ENCODE measurements around the gene CYP2U1. TPM values are rescaled to one million over a fixed set of nuclear protein-coding genes. Genes with fewer than 3 reads are reported as not detected.
"Not testable (repeated sequence)": the region's sequence is repeated elsewhere in the genome, so short reads cannot be mapped to it uniquely, and the experiment has no call there.

Gene CYP2U1
- total and polyA plus RNA-seq, 7 donors = 0.69 to 16.1 (median 11.9) TPM

GRCh38 chr4:107900067-107900466 is 31.3 kb upstream of the CYP2U1 start:
- Histone ChIP-seq H3K4me3 (no peak overlapping the region), H3K4me1 (peaks cover 0 to 78% (median 59%) of the 10 kb centered on the region in 4 donors), H3K36me3 (no peaks in the 10 kb centered on the region), H3K9me3 (no peaks in the 10 kb centered on the region), H3K27ac (peak overlapping the region; percentile 63 to 83 (median 74)), H3K27me3 (no peaks in the 10 kb centered on the region)
- intact Hi-C loops (cut with DNase I) = loop anchor here (2.0 to 5.0 kb wide), 2 partner anchors 43 to 75 kb away; partner anchors contain the start of gene SGMS2
- TF ChIP-seq POLR2AphosphoS5 (IDR thresholded peaks at IDR 0.05) (no peak), CTCF (IDR thresholded peaks at IDR 0.05) (peak in 1 of 4 experiments; percentile 9)
- no peak for DNase-seq
- WGBS, 2 donors = 88 to 92% methylated on average over 4 of the region's 4 CpGs

- H3K27me3 ChIP-seq = no peaks in the 10 kb centered on the region
- H3K27ac ChIP-seq = peak overlapping the region; percentile 63 to 83 (median 74)
- H3K9me3 ChIP-seq = no peaks in the 10 kb centered on the region
- intact Hi-C loops (cut with DNase I) = loop anchor here (2.0 to 5.0 kb wide), 2 partner anchors 43 to 76 kb away; partner anchors contain the start of gene SGMS2
- no peaks in the 10 kb centered on the region for H3K36me3 ChIP-seq
- peaks cover 0 to 73% (median 56%) of the 10 kb centered on the region in 4 donors for H3K4me1 ChIP-seq
- no peak for DNase-seq
- 88 to 95% methylated on average over 3 of the region's 3 CpGs for WGBS, 2 donors
- no peak for TF ChIP-seq CTCF (IDR thresholded peaks at IDR 0.05)
- TF ChIP-seq POLR2AphosphoS5 (IDR thresholded peaks at IDR 0.05) = peak; percentile 34 to 78 (median 58)
- TF ChIP-seq EP300 (IDR thresholded peaks at IDR 0.05) = peak; percentile 21 to 53 (median 29)
- no peak overlapping the region for H3K4me3 ChIP-seq
These were observed 30.8 kb upstream of the CYP2U1 start for GRCh38 chr4:107900508-107900907.

DNA sequence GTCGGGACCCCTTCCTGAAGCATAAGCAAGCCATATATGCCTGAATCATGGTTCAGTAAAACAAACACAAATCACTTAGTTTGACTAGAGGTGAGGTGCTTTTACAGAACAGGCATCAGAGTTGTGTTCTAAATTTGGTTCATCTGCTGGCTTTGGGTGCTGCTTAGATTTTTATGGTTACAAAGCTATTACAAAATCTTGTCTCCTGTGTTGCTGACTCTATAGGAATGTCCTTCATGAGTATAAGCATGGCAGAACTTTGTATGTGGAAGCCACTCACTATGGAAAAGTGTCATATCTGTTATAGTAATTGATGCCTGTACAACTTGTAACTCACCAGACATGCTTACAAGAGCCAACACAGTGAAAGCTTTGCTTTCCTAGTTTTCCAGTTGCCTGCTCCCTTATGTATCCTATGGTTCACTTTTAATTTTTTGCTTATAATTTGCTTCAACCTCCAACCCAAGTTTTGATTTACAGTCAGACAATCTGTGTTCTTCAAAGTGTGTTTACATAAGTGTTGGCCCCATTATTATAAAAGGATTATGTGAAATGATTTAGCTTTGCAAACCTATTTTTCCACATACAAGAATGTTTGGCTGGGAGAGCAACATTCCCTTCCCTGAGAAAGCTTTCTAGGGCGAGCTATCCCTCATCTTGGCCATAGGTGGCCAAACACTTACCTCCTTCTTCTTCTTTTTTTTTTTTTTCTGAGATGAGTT is 30.0 kb upstream of the CYP2U1 start:
- DNase-seq = no peak
- Histone ChIP-seq H3K4me1 (peaks cover 0 to 65% (median 49%) of the 10 kb centered on the region in 4 donors), H3K9me3 (no peaks in the 10 kb centered on the region), H3K27ac (peak overlapping the region; percentile 63 to 83 (median 74)), H3K27me3 (no peaks in the 10 kb centered on the region), H3K36me3 (no peaks in the 10 kb centered on the region), H3K4me3 (no peak overlapping the region)
- intact Hi-C loops (cut with DNase I) = loop anchor here (1.0 to 5.0 kb wide), 3 partner anchors 44 to 96 kb away; partner anchors contain the start of gene SGMS2
- TF ChIP-seq POLR2A (IDR thresholded peaks at IDR 0.05) = no peak
- TF ChIP-seq CTCF (IDR thresholded peaks at IDR 0.05) = peak in 2 of 4 experiments; percentile 14 to 28
- peak in 1 of 4 donors; percentile 36 for TF ChIP-seq EP300 (IDR thresholded peaks at IDR 0.05)
- peak in 3 of 4 donors; percentile 30 to 75 (median 73) for TF ChIP-seq POLR2AphosphoS5 (IDR thresholded peaks at IDR 0.05)
- WGBS, 2 donors = 83 to 94% methylated on average over 2 of the region's 2 CpGs

- Histone ChIP-seq H3K27ac (peak overlapping the region; percentile 63 to 83 (median 74)), H3K9me3 (no peaks in the 10 kb centered on the region), H3K4me1 (peaks cover 0 to 52% (median 44%) of the 10 kb centered on the region in 4 donors), H3K4me3 (no peak overlapping the region), H3K36me3 (no peaks in the 10 kb centered on the region), H3K27me3 (no peaks in the 10 kb centered on the region)
- intact Hi-C loops (cut with DNase I) = loop anchor here (5.0 kb wide), 1 partner anchor 45 kb away; no protein-coding TSS in a partner anchor
- 84 to 88% methylated on average over 2 of the region's 2 CpGs for WGBS, 2 donors
- DNase-seq = no peak
- no peak for TF ChIP-seq POLR2A (IDR thresholded peaks at IDR 0.05)
- TF ChIP-seq EP300 (IDR thresholded peaks at IDR 0.05) = no peak
- TF ChIP-seq POLR2AphosphoS5 (IDR thresholded peaks at IDR 0.05) = no peak
- TF ChIP-seq CTCF (IDR thresholded peaks at IDR 0.05) = no peak
These were observed 28.6 kb upstream of the CYP2U1 start for GRCh38 chr4:107902715-107903114.

DNA sequence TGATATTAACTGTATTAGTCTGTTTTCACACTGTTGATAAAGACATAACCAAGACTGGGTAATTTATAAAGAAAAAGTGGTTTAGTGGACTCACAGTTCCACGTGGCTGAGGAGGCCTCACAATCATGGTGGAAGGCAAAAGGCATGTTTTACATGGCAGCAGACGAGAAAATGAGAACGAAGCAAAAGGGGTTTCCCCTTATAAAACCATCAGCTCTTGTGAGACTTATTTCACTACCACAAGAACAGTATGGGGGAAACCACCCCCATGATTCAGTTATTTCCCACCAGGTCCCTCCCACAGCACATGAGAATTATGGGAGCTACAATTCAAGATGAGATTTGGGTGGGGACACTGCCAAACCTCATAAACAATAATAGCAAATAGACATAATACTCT is 26.3 kb upstream of the CYP2U1 start:
- H3K27me3 ChIP-seq; H3K27ac ChIP-seq; H3K9me3 ChIP-seq; H3K4me3 ChIP-seq; DNase-seq; intact Hi-C loops (cut with DNase I): not testable (repeated sequence)
- 82 to 85% methylated on average over 3 of the region's 3 CpGs for WGBS, 2 donors
- H3K4me1 ChIP-seq = peaks cover 0 to 43% (median 37%) of the 10 kb centered on the region in 4 donors
- H3K36me3 ChIP-seq = peaks cover 0 to 15% (median 7%) of the 10 kb centered on the region in 4 donors
